NB4 (cell line): ENCODE measurements around the gene SLC18A3.

Experiments used
- CTCF ChIP-seq: IDR thresholded peaks from one replicate; pipeline ENCODE4 v1.5.1; 2012; ENCODE audit warnings: low read depth, low read length
- POLR2A ChIP-seq: IDR thresholded peaks from 2 replicates; pipeline ENCODE4 v1.6.1; 2011; ENCODE audit warnings: mild to moderate bottlenecking; ENCODE audit not compliant: insufficient read length; ENCODE audit errors: extremely low read depth

DNA sequence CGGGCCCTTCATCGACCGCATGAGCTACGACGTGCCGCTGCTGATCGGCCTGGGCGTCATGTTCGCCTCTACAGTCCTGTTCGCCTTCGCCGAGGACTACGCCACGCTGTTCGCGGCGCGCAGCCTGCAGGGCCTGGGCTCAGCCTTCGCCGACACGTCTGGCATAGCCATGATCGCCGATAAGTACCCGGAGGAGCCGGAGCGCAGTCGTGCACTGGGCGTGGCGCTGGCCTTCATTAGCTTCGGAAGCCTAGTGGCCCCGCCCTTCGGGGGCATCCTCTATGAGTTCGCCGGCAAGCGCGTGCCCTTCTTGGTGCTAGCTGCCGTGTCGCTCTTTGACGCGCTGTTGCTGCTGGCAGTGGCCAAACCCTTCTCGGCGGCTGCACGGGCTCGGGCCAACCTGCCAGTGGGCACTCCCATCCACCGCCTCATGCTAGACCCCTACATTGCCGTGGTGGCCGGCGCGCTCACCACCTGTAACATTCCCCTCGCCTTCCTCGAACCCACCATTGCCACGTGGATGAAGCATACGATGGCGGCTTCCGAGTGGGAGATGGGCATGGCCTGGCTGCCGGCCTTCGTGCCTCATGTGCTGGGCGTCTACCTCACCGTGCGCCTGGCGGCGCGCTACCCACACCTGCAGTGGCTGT lies 1.2 kb downstream of the SLC18A3 start:
- TF ChIP-seq CTCF (no peak), POLR2A (no peak)
